GM21717 (cell line): ENCODE data around the gene MAP2K3.
"Not testable (repeated sequence)": the region's sequence is repeated elsewhere in the genome, so short reads cannot be mapped to it uniquely, and the experiment has no call there.

ENCODE experiments used
- ATAC-seq: cut with Tn5 transposase; IDR thresholded peaks from one replicate; pipeline ENCODE4 v1.9.1; 2021; ENCODE audit warnings: mild to moderate bottlenecking, moderate library complexity; ENCODE audit not compliant: unreplicated experiment

Gene MAP2K3

DNA sequence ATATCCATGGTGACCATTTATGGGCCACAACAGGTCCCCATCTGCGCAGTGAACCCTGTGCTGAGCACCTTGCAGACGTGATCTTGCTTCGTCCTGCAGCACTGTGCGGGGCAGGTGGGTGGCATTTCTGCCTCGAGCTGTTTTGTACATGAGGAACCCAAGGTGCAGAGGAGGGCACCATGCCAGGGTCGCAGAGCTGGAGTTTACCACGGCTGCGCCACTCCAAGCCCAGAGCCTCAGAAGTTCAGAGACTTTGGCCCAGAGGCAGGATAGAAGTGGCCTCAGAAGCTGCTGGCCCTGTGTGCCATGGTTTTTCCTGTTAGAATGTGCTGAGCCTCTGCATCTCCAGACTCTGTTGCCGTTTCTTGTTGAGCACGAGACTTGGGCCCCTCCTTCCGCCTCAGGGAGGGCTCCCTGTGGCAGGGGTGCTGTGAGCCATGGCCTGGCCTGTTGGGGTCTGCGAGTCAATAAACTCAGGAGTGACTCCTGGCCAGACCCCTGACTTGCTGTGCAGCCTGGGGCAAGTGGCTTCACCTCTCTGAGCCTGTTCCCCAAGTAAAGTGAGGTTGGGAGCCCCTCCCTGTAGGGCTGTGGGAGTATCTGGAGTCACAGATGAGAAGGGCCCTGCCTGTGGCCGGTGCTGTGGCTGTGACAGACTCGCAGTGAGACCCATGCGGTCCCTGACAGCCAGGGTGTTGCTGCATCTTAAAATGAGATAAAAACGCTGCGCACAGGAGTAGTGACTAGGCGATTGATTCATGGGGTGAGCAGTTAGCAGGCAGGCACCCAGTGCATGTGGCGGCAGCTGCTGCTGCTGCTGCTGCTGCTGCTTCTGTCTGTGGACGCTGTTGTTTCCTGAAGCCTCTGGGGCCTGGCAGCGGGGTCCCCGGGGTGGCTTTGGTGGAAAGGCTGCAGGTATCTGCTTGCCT is 11.8 kb downstream of the MAP2K3 start:
- ATAC-seq: no peak

DNA sequence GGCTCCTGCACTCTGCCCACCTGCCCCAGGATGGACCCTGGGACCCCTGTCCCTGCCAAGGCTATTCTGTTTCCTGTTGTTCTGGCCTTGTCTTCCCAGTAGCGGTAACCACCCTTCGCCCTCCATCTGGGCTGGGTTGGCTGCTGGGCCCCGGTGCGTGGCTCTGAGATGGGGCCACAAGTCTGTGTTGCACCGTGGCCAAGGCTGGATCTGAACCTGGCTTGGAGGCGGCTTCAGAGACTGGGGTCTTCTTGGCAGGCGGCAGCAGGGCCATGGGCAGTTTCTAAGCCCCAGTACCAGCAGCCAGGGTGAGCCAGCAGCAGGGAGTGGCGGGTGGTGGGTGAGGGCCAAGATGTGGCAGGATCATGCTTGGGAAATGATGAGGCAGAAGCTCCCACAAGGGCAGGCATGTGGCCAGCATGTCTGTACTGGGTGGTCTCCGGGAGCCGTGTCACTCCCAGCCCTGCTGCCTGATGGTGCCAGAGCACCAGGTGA is 12.6 kb downstream of the MAP2K3 start:
- ATAC-seq: no peak

DNA sequence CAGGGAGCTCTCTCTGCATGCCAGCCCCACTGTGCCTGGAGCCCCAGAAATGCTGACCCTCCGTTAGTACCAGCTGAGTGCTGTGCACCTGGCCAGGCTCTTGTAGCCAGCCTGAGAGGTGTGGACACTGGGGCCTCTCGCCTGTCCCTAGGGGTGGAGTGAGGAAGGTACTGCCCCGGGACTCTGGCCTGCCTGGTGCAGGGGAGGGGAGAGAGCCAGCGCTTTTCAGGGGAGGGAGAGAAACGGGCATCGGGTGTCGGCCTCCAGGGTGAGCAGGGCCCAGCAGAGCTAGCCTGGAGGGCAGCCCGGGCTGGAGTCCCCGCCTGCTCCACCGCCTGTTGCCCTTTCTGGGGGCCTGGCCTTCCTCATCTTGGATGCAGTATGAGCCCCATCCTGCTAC is 13.1 kb downstream of the MAP2K3 start:
- ATAC-seq: no peak

DNA sequence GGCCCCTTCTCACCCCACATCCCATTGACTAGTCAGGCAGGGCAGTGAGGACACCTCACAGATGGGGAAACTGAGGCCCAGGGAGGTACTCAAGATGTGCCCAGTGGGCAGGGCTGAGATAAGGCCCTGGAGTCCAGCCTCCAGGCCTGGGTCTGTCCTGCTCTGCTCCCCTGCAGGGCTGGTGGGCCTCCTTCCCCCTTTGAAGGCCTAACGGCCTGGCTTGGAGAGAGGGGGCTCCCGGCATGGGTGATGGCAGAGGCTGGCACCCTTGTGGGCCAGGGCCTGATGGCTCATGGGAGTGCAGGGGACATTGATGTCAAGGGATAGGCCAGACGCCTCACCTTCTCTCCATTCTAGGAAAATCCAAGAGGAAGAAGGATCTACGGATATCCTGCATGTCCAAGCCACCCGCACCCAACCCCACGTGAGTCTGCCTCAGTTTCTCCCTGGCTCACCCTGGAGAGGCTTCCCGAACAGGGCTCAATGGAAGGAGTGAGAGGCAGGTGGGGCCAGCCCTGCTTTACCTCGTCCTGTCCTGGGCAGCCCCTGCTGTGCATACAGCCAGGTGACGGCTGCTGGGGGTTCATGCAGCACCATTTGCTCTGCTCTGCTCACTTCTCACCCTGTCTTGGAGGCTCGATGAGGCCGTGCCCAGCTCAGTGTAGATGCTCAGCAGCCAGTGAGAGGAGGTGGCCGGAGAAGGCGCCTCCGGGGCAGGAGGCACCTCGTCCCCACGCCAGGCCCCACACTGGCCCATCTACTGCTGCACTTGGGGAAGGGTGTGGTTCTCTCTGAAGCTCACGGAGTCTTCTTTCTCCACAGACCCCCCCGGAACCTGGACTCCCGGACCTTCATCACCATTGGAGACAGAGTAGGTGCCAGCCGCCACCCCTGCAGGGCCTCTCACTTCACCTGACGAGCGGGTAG is 13.8 kb downstream of the MAP2K3 start:
- ATAC-seq: no peak

DNA sequence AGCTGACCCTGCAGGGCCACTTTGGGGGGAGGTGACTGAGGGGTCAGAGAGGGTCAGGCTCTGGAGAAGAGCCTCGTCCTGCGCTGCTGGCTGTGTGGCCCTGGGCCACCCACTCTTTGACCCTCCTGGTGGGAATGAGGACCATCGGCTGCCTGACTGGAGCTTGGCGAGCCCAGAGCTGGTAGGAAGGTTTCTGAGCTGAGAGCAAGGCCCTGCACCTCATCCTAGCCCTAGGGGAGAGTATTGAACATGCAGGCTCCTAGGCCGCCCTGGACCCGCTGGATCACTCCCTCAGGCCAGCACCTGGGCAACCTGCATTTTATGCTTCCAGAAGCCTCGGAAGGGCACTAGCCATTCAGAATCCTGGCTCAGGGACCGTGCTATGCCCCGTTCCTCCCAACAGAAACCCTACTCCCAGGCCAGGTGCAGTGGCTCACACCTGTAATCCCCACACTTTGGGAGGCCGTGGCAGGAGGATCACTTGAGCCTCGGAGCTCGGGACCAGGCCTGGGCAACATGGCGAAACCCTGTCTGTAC is 14.5 kb downstream of the MAP2K3 start:
- ATAC-seq: no peak

DNA sequence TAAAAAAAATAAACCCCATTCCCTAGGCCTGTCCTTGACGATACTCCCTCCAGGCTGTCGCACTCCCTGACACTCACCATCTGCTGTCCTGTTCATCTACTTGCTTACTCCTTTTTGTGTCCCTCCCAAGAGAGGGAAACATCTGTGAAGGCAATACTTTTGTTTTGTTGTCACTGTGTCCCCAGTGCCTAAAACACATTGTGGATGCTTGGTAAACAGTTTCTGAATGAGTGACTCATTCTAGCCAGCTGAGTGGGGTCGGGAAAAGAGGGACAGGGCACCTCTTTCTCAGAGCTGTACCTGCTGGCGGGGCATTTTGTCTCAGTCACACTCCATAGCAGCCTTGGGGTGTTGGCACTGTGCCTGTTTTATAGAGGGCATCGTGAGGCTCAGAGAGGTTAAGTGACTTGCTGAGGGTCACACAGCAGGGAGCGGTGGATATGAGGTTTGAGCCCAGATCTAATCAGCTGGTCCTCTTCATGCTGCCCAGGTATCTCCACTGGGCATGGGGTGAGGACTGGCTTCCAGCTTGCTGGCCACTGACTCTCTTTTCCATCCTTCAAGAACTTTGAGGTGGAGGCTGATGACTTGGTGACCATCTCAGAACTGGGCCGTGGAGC is 15.6 kb downstream of the MAP2K3 start:
- ATAC-seq: no peak

DNA sequence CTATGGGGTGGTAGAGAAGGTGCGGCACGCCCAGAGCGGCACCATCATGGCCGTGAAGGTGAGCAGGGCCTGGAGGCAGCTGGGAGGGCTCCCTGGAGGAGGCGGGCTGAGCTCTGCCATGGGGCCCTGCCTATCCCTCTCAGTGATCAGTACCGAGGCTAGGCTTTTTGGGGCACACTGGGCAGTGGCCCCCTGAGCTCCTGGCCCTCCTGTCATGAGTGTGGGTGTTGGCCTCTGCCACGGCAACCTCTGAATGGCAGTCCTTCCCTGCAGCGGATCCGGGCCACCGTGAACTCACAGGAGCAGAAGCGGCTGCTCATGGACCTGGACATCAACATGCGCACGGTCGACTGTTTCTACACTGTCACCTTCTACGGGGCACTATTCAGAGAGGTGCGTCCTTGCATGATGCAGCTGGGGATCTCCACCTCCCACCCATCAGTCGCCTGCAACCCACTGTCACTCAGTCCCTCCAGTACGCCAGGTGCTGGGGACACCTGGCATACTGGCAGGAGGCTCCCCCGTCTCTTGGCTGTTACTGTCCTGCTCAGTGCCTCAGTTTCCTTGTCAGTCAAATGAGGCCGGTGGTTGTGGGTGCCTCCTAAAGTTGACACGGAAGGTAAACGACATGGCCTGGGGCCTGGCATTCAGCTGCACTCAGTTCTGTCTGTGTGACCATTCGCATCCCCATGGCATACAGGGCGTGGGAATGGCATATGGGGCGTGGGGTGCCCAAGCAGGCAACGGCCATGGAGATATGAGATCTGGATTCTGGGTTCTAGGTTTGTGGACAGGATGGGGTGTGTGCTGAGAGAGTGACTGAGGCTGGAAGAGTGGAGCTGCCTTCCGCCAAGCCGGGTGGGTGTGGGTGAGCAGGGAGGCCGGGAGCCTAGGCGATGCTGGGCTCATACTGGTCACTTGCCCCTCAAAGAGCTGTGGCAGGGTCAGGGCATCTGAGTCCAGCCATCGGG is 16.4 kb downstream of the MAP2K3 start:
- ATAC-seq: no peak

DNA sequence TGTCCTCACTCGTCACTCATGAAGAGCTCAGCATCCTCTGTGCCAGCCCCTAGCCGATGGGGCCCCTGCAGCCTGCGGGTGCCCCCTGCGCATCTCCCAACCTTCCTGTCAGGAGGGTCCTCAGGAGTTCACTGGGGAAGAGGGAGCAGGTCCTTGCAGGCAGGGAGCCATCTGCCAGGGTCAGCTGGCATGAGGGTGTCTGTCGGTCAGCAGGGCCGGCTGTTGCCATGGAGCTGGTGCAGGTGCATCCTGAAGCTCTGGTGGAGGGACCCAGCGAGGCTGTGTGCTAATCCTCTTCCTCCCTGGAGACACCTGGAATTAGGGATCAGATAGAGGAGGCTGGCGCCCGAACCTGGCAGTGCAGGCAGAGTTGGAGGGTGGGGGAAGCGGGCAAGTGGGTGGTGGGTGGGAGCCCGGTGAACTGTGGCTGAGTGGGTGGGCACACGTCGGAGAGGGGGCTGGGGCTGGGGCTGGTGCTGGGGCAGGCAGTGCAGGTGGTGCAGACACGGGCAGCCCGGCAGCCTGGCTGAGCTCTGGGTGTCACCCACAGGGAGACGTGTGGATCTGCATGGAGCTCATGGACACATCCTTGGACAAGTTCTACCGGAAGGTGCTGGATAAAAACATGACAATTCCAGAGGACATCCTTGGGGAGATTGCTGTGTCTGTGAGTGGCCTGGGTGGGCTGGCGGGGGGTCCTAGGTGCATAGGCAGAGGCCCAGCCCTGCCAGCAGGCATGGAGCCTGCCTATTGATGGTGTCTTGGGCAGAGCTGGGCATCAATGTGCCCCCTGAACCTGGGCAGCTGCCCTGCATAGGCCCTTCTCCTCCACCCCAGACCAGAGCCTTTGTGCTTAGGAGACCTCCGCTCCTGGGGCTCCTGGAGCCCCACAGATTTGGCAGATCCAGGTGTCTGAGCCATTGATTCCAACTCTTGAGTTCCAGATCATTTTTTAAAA is 17.4 kb downstream of the MAP2K3 start:
- no peak for ATAC-seq

DNA sequence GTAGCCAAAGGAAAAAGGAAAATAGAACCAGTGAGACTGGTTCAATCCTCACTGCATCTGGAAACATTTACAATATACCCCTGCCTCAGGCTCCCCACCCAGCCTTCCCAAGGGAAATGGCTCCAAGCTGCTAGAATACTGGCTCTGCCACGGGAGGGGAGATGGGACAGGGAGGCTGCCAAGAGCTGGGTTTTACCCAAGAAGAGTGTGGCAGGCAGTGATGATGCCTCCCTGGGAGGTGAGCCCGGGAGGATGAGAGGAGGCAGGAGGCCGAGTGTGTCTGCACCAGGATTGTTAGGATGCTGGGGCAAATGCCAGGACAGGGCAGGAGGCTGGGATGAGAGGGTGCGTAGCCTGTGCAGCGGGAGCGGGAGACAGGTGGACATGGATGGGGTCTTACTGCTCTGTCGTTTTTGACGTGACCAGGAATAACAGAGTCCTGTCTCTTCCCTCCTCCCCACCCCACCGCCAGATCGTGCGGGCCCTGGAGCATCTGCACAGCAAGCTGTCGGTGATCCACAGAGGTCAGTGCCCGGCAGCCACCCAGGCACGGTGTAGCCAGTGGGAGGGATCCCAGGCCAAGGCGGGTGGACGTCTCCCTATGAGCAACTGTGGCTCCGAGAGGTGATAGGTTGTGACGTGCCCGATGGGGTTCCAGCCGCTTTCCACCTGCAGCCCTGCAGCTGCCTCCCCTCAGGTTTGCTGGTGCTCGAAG is 18.4 kb downstream of the MAP2K3 start:
- ATAC-seq: no peak

DNA sequence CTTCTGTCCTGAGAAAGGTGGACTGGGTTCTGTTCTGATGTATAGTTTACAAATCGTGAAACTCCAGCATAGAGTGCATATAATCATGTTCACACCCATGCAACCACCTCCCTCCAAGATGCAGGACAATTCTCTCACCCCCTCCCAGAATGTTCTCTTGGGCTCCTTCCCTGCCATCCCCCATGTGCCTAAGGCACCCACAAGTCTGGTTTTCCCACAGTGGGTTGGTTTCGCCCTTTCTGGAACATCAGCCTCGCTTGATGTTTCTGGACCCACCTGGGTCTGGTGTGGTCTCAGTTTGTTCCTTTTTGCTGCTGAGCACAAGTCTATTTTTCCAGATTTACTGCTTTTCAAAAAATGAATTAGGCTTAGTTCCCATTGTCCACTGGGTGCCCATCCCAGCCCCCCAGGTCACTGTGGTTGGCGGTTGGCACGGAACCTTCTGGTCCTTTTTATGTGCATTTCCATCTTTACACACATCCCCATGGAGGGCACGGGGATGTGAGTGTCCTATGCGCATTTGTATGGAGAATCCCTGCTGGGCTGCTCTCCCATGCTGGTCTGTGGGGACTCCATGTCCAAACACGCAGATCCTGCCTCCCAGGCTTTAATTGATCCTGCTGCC is 19.0 kb downstream of the MAP2K3 start:
- no peak for ATAC-seq

DNA sequence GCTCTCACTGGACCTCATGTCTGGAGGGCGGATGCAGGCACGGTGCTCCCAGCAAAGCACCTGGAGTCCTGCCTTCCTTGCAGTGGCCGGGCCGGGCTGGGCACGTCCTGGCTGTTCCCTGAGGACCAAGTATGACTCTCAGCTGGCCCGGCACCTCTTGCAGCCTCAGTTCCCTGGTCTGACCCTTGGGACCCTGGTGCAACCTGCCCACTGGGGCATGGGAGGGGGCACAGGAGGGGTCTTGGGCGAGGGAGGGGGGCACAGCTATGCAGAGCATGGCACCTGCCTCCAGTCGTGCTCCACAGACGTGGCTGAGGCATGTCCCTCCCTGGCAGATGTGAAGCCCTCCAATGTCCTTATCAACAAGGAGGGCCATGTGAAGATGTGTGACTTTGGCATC is 19.6 kb downstream of the MAP2K3 start:
- no peak for ATAC-seq

DNA sequence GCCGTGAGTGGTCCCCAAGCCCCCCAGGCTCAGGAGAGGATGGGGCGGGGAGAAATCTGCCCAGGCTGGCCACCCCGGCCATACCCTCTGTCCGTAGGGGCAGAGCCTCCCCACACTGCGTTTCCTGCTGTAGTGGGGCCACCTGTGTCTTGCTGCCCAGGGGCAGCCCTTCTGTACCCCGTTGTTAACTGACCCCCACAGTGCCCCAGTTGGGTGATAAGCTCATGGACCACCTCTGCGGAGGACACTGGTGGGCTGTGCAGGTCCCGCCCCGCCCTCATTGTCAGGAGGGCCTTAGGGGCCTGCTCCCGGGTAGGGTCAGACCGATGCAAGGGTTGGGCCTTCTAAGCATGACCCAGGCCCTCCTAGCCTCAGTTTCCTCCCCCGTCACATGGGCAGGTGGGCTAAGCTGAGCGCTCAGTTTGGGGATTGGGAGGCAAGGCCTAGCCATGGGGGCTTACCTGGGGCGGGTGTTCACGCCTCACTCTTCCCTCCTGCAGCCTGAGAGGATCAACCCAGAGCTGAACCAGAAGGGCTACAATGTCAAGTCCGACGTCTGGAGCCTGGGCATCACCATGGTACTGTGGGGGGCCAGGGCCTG is 20.1 kb downstream of the MAP2K3 start:
- ATAC-seq: not testable (repeated sequence)

DNA sequence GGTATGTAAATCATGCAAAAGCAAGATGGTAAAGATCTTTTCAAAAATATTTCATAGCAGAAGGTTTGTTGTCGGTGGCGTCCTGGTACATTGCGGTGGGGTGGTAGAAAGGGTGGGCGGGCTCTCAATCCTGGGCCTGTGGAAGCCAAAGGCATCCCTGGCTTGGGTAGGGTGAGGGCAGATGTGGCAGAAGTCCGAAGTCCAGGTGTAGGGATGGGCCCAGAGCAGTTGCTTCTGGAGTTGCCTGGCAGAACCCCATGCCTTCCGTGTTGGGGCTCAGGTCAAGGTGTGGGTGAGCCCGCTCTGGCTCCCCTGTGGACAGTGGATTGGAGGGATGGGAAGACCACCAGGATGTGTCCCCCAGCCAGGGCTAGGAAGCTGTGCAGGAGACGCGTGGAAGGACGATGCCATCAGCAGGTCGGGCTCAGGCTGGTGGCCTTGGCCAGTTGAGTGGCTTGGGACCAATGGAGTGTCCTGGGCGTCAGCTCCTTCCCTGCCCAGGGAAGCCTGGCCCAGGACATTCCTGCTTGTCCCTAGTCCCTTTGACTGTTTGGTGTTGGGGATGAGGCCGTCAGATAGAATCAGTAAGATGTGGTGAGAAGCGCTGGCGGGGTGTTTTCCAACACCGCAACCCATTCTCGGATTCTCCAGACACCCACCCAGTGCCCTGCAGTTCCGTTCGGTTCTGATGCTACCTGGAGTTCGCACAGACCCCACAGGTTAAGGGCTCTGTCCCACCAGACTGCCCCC is 21.1 kb downstream of the MAP2K3 start:
- ATAC-seq: not testable (repeated sequence)

DNA sequence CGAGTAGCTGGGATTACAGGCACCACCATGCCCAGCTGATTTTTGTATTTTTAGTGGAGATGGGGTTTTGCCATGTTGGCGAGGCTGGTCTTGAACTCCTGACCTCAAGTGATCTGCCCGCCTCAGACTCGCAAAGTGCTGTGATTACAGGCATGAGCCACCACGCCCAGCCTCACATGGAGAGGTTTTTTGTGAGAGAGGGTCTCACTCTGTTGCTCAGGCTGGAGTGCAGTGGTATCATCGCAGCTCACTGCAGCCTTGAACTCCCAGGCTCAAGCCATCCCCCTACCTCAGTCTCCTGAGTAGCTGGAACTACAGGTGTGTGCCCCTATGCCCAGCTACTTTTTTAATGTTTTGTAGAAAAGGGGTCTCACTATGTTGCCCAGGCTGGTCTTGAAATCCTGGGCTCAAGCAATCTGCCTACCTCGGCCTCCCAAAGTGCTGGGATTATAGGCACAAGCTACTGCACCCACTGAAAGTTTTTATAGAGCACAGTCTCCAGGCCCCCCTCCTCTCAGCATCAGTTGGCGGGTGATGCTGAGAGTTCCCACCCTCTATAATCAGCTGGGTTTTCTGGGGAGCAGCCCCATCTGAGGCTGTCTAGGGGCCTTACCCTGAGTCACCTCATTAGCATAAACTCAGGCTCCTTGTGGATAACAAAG is 22.2 kb downstream of the MAP2K3 start:
- ATAC-seq: not testable (repeated sequence)

DNA sequence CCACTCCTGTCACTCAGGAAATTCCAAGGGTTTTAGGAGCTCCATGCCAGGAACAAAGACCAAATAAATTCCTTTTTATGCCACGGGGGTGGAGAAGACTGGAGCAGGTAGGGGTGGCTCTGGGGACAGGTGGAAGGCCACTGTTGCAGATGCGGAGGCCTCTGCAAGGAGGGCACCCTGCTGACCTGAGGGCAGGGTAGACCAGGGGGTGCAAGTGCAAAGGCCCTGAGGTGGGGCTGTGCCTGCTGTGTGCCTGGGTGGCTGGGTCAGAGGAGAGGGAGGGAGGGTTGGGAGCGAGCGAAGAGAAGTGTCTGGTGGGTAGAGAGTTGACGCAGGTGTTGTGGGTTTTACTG is 22.7 kb downstream of the MAP2K3 start:
- ATAC-seq: not testable (repeated sequence)

DNA sequence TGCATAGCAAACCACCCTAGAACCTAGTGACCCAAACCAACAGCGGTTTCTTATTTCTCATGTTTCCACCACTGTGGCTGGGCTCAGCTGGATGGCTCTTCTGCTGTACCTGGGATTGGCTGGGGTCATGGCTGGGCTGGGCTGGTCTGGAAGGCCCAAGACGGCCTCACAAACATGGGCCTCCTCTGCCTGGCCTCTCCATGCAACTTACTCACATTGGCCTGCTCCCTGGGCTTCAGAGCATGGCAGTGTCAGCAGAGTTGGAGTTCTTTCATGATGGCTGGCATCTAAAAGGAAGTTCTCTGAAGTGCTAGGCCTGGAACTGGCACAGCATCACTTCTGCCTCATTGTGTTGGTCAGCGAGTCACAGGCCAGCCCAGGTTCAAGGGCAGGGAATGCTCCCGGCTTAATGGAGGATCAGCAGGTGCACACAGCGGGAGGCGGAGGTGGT is 24.4 kb downstream of the MAP2K3 start:
- ATAC-seq: not testable (repeated sequence)
